GM20000 (cell line): ENCODE measurements around the gene ARMC7.
"Not testable (repeated sequence)": the region's sequence is repeated elsewhere in the genome, so short reads cannot be mapped to it uniquely, and the experiment has no call there.

Source experiments
- DNase-seq: peaks from one replicate; pipeline ENCODE4 v3.0.0; 2012; ENCODE audit warnings: low spot score
- CTCF ChIP-seq: IDR thresholded peaks from 2 replicates; pipeline ENCODE4 v1.5.1; 2012; ENCODE audit warnings: mild to moderate bottlenecking, control low read depth; ENCODE audit errors: extremely low read depth, missing control alignments

The ARMC7 gene

GRCh38 chr17:75064460-75064859 lies 45.3 kb upstream of the ARMC7 start:
- DNase-seq = peak; percentile 5
- TF ChIP-seq CTCF = no peak

- no peak for DNase-seq
Observed at GRCh38 chr17:75064867-75065561, 44.8 kb upstream of the ARMC7 start.

GRCh38 chr17:75065562-75066151 lies 44.1 kb upstream of the ARMC7 start:
- no peak for TF ChIP-seq CTCF
- DNase-seq = peak; percentile 64

More at GRCh38 chr17:75064867-75065561, 44.8 kb upstream of the ARMC7 start:
- no peak for TF ChIP-seq CTCF

- no peak for DNase-seq
- TF ChIP-seq CTCF = no peak
Observed at GRCh38 chr17:75067856-75068255, 41.9 kb upstream of the ARMC7 start.

GRCh38 chr17:75068750-75069149 lies 41.0 kb upstream of the ARMC7 start:
- no peak for TF ChIP-seq CTCF
- DNase-seq = no peak

GRCh38 chr17:75069783-75070182 lies 40.0 kb upstream of the ARMC7 start:
- no peak for DNase-seq
- TF ChIP-seq CTCF = peak; percentile 6

GRCh38 chr17:75071478-75072271 lies 38.1 kb upstream of the ARMC7 start:
- not testable (repeated sequence) for DNase-seq

GRCh38 chr17:75072909-75073308 lies 36.9 kb upstream of the ARMC7 start:
- DNase-seq = not testable (repeated sequence)
